ENCODE data around the gene RXRA.

Gene RXRA

DNA sequence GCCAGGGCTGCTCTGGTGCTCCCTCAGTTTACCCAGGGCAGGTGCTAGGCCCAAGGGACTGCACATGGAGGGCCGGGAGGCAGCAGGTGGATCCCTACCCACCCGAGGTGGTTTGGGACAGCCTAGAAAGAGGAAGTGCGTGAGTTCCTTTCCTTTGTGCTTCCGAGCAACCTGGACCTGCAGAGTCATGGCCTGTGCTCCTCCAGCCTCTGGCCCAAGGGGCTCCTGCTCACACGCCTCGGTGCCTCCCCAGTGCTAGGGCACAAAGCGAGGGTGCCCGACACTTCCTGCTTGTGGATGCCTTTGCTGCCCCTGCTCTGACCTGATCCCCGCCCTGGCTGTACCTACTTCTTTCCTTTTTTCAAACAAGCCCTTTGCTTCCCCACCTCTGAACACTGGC lies 79.3 kb downstream of the RXRA start:
- Histone ChIP-seq H3K9me3 (ENCODE audit: severe bottlenecking) (no peaks in the 10 kb centered on the region), H3K27me3 (ENCODE audit: insufficient read depth, low read depth, severe bottlenecking) (no peaks in the 10 kb centered on the region), H3K36me3 (peaks cover 21% of the 10 kb centered on the region), H3K27ac (no peak overlapping the region), H3K4me3 (ENCODE audit: low read depth, low read length) (no peak overlapping the region)
- TF ChIP-seq, protein P1, sequence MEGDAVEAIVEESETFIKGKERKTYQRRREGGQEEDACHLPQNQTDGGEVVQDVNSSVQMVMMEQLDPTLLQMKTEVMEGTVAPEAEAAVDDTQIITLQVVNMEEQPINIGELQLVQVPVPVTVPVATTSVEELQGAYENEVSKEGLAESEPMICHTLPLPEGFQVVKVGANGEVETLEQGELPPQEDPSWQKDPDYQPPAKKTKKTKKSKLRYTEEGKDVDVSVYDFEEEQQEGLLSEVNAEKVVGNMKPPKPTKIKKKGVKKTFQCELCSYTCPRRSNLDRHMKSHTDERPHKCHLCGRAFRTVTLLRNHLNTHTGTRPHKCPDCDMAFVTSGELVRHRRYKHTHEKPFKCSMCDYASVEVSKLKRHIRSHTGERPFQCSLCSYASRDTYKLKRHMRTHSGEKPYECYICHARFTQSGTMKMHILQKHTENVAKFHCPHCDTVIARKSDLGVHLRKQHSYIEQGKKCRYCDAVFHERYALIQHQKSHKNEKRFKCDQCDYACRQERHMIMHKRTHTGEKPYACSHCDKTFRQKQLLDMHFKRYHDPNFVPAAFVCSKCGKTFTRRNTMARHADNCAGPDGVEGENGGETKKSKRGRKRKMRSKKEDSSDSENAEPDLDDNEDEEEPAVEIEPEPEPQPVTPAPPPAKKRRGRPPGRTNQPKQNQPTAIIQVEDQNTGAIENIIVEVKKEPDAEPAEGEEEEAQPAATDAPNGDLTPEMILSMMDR (IDR thresholded peaks at IDR 0.05; ENCODE audit: low read depth, low read length): no peak
- no peak for DNase-seq

DNA sequence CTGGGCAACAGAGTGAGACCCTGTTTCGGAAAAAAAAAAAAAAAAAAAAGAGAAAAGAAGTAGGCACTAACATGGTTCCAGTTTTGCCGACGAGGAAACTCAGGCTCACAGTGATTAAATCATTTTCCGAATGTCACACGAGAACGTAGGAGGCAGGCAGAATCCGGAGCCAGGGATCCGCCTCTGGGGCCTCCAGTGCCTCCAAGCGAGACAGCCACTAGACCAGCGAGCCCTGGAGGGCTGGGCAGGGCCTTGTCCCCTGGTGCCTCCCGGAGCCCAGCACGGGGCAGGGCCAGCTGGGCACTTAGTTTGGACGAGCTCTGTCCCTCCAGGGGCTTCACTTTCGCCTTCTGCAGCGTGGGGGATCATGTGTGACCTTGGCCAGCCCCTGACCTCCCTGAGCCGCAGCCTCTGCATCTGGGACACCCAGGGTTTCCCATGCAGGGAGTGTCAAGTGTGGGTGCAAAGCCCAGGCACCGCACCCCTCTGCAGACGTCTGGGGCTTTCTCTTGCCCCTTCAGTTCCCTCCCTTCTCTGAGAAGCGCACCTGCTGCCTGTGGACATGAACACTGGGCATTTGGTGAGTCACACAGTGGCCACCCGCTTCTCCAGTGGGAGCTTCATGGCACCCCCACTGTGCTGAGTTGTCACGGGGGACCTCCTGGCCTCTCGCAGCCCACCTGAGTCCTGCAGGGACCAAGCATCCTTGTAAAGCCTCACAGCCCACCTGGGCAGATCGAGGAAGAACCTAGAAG lies 80.3 kb downstream of the RXRA start:
- no peaks in the 10 kb centered on the region for H3K9me3 ChIP-seq (ENCODE audit: severe bottlenecking)
- no peaks in the 10 kb centered on the region for H3K27me3 ChIP-seq (ENCODE audit: insufficient read depth, low read depth, severe bottlenecking)
- H3K4me3 ChIP-seq (ENCODE audit: low read depth, low read length): no peak overlapping the region
- H3K27ac ChIP-seq: no peak overlapping the region
- H3K36me3 ChIP-seq: peaks cover 24% of the 10 kb centered on the region
- TF ChIP-seq, protein P1 (IDR thresholded peaks at IDR 0.05; ENCODE audit: low read depth, low read length): no peak
- DNase-seq: no peak

DNA sequence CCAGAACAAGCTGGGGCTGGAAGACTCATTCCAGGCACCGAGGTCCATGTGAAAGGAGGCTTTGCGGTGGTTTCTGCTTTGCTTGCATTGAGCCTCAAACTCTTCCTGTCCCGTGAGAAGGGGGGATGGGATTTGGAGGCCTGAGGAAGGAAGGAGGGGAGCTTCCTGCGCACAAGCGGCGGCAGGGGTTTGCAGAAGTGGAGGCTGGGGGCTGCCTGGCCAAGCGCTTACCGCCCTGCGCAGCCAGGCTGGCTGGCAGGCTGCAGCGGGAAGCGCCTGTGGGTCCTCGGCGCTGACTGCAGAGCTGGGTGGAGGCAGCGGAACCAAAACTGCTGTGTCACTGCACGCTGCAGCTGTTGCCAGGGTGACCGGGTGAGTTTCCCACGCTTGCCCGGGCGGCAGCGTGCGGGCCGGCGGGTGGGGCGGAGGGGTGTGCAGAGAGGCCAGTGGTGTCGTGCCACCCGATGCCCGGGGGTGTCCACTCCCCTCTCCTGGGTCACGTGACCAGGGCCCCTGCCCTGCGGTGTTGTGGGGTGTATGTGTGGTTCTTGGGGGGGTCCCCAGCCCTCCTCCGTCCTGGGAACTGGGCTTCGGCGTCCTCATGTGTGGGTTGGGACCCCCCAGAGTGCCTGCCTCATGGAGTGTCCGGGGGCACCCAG lies 81.0 kb downstream of the RXRA start:
- no peak for DNase-seq
- H3K9me3 ChIP-seq (ENCODE audit: severe bottlenecking): no peaks in the 10 kb centered on the region
- TF ChIP-seq, protein P1 (IDR thresholded peaks at IDR 0.05; ENCODE audit: low read depth, low read length): no peak
- H3K27me3 ChIP-seq (ENCODE audit: insufficient read depth, low read depth, severe bottlenecking): no peaks in the 10 kb centered on the region
- no peak overlapping the region for H3K27ac ChIP-seq
- no peak overlapping the region for H3K4me3 ChIP-seq (ENCODE audit: low read depth, low read length)
- H3K36me3 ChIP-seq: peaks cover 26% of the 10 kb centered on the region

DNA sequence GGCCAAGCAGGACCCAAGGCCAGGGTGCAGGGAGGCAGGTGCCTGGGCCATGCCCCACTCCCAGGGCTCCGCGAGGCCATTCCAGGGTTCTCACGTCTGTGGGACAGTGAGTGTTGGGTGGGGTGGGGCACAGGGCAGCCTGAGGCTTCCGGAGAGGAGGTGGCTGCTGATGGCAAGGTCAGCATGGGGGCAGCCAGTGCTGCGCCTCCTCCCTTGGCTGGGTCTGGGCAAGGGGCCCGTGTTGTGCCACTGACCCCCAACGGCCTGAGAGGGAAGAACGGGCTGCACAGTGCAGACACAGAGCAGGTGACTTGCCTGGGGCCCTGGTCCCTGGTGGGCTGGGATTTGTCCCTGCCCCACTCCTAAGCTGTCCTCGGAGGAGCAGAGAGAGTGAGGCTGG lies 82.1 kb downstream of the RXRA start:
- H3K9me3 ChIP-seq (ENCODE audit: severe bottlenecking): no peaks in the 10 kb centered on the region
- peaks cover 26% of the 10 kb centered on the region for H3K36me3 ChIP-seq
- no peak overlapping the region for H3K27ac ChIP-seq
- H3K4me3 ChIP-seq (ENCODE audit: low read depth, low read length): no peak overlapping the region
- TF ChIP-seq, protein P1 (IDR thresholded peaks at IDR 0.05; ENCODE audit: low read depth, low read length): no peak
- H3K27me3 ChIP-seq (ENCODE audit: insufficient read depth, low read depth, severe bottlenecking): no peaks in the 10 kb centered on the region
- no peak for DNase-seq

DNA sequence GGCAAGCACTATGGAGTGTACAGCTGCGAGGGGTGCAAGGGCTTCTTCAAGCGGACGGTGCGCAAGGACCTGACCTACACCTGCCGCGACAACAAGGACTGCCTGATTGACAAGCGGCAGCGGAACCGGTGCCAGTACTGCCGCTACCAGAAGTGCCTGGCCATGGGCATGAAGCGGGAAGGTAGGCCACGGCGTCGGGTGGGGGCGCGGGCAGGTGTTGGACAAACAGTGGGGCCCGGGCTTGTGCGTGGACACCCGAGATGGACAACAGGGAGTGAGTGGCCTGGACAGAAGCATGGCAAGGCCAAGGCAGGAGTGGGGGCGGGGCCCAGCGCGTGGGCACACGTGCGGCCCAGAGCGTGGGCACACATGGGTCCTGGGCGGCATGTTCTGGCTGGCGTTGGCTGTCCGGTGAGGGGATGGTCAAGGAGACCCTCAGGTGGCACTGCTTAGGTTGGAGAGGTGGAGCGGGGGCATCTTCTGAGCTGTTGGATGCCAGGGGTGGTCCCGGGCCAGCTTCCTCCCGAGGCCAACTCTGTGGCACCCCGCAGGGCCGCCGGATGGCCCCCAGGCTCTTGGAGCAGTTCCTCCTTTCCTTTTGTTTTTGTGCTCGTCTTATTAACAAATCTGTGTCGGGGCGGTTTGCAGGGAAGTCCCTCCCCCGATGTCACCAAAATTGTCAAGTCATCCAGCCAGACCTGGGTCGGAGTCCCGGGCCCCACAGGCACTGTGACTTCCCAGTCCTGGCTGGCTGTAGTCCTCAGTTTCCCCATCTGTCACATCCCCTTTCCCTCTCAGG lies 82.9 kb downstream of the RXRA start:
- no peak overlapping the region for H3K27ac ChIP-seq
- DNase-seq: no peak
- TF ChIP-seq, protein P1 (IDR thresholded peaks at IDR 0.05; ENCODE audit: low read depth, low read length): no peak
- H3K4me3 ChIP-seq (ENCODE audit: low read depth, low read length): no peak overlapping the region
- peaks cover 26% of the 10 kb centered on the region for H3K36me3 ChIP-seq
- H3K9me3 ChIP-seq (ENCODE audit: severe bottlenecking): no peaks in the 10 kb centered on the region
- H3K27me3 ChIP-seq (ENCODE audit: insufficient read depth, low read depth, severe bottlenecking): no peaks in the 10 kb centered on the region

Measured in WERI-Rb-1 (cell line).